Stimulated activated CD4-positive, alpha-beta T cell treated with anti-CD3 and anti-CD28 coated beads, Interleukin-12 subunit alpha, Interleukin-12 subunit beta, amount 100 ng/mL, for 24 hours (primary cell): ENCODE results near the gene FN3K.
"Not testable (repeated sequence)": the region's sequence is repeated elsewhere in the genome, so short reads cannot be mapped to it uniquely, and the experiment has no call there.

Experiments
- DNase-seq, 2 experiments: peaks; one replicate each; pipeline ENCODE4 v3.0.0-alpha.2; 2020; ENCODE audit warnings: low read depth in 2 of 2

The FN3K gene

GRCh38 chr17:82737967-82738877 lies 2.8 kb downstream of the FN3K start:
- DNase-seq, result no peak

DNA sequence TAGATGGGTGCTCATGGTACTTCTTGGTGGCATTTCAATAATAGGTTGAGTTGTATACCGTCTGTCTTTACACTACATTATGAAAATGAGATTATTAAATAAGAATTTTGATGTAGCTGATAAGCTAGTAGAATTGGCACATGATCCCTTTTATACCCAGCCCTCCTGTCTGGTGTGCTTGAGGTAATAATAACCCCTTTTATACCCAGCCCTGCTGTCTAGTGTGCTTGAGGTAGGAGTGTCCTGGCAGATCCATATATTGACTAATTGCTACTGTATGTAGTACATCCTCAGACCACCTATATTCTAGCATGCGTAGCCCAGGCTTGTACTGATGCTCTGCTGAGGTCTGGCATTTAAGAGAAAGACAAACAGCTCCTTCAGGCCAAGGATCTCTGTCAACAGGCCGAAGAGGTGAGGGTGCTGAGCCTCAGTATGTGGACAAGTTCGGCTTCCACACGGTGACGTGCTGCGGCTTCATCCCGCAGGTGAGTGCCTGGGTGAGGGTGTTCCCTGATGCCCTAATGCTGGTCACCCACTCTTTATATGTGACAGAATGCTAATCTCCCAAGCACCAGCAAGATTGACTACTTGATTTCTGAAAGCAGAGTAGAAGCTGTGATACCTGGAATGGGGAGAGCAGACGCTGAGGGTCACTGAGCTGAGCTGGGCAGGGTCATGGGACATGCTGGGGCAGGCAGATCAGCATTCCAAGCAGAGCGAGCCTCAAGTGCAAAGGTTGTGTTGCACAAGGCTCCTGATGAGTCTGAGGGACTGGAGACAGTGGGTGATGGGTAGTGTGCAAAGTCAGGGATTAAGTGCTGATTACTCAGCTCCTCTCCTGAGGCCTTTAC lies 5.7 kb downstream of the FN3K start:
- no peak for DNase-seq

- DNase-seq, result no peak
These were observed 8.2 kb downstream of the FN3K start for GRCh38 chr17:82743344-82744219.

DNA sequence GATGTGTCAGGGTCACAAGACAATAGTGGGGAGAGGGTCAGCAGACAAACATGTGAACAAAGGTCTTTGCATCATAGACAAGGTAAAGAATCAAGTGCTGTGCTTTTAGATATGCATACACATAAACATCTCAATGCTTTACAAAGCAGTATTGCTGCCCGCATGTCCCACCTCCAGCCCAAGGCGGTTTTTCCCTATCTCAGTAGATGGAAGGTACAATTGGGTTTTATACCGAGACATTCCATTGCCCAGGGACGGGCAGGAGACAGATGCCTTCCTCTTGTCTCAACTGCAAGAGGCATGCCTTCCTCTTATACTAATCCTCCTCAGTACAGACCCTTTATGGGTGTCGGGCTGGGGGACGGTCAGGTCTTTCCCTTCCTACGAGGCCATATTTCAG lies 9.3 kb downstream of the FN3K start:
- not testable (repeated sequence) for DNase-seq

DNA sequence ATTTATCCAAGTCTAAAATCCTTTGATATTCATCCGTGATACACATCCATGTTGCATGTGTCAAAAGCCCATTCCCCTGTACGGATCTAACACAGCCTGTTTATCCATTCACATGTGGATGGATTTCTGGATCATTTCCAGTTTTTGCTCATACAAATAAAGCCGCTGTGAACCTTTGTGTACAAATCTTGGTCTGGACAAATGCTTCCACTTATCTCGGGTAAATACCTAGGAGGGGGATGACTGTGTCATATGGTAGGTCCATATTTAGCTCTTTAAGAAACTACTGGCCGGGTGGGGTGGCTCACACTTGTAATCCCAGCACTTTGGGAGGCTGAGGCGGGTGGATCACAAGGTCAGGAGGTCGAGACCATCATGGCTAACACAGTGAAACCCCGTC lies 10.1 kb downstream of the FN3K start:
- no peak for DNase-seq

DNA sequence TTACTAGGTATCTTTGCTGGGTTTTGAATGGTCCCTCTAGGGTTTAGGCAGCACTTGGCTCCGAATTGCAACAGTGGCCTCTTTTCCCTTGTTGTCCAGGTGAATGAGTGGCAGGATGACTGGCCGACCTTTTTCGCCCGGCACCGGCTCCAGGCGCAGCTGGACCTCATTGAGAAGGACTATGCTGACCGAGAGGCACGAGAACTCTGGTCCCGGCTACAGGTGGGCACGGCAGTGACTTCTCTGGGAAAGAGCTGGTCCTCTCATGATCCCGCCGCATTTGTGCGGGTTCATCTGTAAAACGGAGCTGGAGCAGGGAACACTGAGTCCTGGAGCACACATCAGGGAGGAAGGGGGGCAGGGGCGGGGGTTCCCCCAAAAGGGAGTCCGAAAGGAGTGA lies 13.3 kb downstream of the FN3K start:
- no peak for DNase-seq

DNA sequence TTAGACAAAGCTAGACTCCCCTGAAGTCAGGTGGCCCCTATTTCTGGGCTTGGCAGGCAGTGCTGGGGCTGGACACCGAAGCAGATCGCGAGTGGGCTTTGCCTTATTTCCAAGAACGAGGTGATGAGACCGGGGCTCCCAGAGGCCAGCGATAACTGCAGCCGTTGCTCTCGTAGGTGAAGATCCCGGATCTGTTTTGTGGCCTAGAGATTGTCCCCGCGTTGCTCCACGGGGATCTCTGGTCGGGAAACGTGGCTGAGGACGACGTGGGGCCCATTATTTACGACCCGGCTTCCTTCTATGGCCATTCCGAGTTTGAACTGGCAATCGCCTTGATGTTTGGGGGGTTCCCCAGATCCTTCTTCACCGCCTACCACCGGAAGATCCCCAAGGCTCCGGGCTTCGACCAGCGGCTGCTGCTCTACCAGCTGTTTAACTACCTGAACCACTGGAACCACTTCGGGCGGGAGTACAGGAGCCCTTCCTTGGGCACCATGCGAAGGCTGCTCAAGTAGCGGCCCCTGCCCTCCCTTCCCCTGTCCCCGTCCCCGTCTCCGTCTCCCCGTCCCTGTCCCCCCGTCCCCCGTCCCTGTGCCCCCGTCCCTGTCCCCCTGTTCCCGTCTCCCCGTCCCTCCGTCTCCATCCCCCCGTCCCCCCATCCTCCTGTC lies 15.0 kb downstream of the FN3K start:
- DNase-seq, result no peak

- DNase-seq, result no peak
These were observed 15.8 kb downstream of the FN3K start for GRCh38 chr17:82751171-82751570.

GRCh38 chr17:82751571-82752370 lies 16.4 kb downstream of the FN3K start, which contains the start of gene TBCD:
Gene TBCD, plus strand, starts transcription at chr17:82752065. Its CDS starts 129 bp downstream, at chr17:82752194.
- peak; percentile 72 to 81 for DNase-seq

- DNase-seq, result no peak
These were observed 17.2 kb downstream of the FN3K start for GRCh38 chr17:82752371-82753200.

DNA sequence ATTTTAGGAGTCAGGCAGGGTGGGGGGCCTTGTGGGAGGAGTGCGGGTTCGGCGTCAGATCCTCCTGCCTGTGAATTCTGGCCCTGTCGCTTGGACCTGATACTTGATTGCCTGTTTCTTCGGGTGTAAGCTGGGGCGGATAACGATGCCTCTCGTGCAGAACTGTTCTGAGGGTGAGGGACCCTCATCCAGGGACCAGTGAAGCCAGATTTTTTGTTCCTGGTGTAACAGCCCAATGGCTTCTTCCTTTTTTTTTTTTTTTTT lies 17.7 kb downstream of the FN3K start:
- DNase-seq, result no peak

- DNase-seq, result no peak
These were observed 19.1 kb downstream of the FN3K start for GRCh38 chr17:82754297-82755208.

DNA sequence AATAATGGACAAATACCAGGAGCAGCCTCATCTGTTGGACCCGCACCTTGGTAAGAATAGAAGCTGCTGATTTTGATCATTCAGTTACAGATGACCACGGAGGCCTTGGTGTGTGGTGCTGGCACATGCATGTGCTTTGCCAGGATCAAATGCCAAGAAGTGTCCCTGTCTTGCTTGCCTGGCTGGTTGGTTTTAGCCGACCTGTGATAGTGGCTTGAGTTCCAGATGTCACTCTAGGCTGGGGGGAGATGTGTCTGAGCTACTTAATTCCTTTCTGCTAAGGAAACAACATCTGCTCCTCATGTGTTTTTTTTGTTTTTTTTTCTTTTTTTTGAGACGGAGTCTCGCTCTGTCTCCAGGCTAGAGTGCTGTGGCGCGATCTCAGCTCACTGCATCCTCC lies 20.8 kb downstream of the FN3K start:
- no peak for DNase-seq

DNA sequence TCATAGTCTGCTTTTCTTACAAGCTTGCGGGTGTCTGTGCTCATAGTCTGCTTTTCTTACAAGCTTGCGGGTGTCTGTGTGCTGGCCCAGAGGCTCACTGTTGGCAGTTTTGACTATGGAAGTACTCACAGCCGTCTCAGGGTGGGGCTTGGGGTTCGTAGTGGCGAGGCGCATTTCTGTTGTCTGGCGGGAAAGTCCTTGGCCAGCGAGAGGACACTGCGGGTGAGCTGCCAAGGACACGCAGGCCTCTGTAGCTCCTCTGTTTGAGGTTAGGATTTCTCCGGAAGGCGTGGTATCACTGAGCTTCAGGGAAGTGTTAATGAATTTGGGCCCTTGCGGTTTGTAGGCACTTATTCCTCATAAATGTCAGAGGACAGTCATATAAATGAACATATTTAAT lies 30.0 kb downstream of the FN3K start:
- DNase-seq, result no peak

GRCh38 chr17:82767041-82767754 lies 31.8 kb downstream of the FN3K start:
- peak; percentile 9 to 46 for DNase-seq

GRCh38 chr17:82769041-82769440 lies 33.6 kb downstream of the FN3K start:
- no peak for DNase-seq

GRCh38 chr17:82772026-82772425 lies 36.6 kb downstream of the FN3K start:
- no peak for DNase-seq

DNA sequence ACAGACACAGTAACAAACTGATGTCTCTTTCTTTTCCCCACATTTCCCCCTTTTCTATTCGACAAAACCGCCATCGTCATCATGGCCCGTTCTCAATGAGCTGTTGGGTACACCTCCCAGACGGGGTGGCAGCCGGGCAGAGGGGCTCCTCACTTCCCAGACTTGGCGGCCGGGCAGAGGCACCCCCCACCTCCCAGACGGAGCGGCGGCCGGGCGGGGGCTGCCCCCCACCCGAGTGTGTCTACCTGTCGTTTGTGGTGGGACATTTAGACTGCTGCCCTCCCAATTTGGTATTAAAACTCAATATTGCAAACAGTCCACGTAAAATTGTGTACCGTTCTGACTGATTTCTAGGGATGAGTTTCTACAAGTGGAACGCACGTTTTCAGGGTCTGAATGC lies 39.0 kb downstream of the FN3K start:
- not testable (repeated sequence) for DNase-seq
